Measurements from ENCODE around the gene CHRNB1. TPM values are rescaled to one million over a fixed set of nuclear protein-coding genes. Genes with fewer than 3 reads are reported as not detected.
A peak's percentile ranks its signal among the peaks of the same experiment; 100 is the strongest.

CHRNB1 gene
- total and polyA plus RNA-seq, 2 of the 8 experiments (the other 6 are each of a cell fraction or from before 2014, with no cell fraction given), result 14.1 to 28.2 TPM

DNA sequence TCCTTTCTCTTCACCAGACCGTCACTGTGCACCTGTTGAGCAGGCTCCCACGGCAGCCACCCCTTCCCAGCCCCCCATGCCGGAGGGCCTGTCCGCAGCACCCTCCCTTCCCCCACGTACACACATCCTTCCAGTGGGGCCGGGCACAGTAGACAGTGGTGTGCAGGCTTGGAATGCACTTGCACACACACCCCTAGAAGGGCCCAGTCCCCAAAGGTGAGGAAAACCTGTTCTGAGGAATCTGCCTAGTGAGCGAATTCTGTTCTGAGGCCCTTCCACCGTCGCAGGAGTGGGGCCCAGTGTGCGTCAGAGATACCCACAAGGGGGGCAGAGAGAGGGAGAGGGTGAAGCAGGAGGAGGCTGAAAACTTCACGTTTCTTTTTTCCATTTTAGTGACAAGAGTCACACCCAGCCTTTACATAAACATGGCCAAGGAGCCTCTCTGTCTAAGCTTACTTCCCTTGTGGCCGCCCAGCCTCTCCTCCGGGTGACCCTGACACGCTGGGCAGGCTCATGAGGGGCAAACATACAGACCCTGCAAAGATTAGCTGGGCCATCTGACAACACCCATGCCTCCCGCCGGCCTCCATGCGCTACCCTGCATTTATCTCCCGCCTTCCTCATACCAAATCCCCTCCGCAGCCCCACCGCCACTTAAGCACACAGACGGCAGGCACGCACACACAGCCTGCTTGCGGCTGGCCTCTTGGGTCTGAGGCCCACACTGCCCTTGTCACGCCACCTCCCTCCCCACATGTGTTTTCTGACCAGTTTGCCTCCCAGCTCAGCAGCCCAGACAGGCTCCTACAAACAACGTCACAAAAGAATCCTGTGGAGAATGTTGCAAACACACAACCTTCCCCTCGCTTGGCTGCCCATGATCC is 32.8 kb downstream of the CHRNB1 start:
- peaks cover 11% of the 10 kb centered on the region for H3K23me2 ChIP-seq (ENCODE audit: low read depth, low read length)
- peaks cover 12% of the 10 kb centered on the region for H3K79me1 ChIP-seq (ENCODE audit: low read depth, low read length)
- no peak overlapping the region for H4K5ac ChIP-seq (ENCODE audit: insufficient read length, low read depth, low read length)
- H3K4me3 ChIP-seq (ENCODE audit: extremely low read depth in 1 of 4, insufficient read depth in 2 of 4, low read depth in 3 of 4, low read length in 4 of 4), result peak overlapping the region in 3 of 4 experiments; percentile 41 to 94 (median 49); a peak in 3 of 8 replicates
- POLR2A ChIA-PET (ENCODE audit: partially characterized antibody), result interaction anchor here (0.8 to 14.3 kb wide), 10 partner anchors 8 to 116 kb away, joined by 3 to 339 read pairs (median 5); partner anchors contain the start of genes CHRNB1, FGF11, POLR2A and TMEM102
- no peak overlapping the region for H3K56ac ChIP-seq (replicated peaks; ENCODE audit: insufficient read length, low read depth, low read length)
- peak overlapping the region; percentile 1; the same call in 1 of the 2 replicates for H2AK5ac ChIP-seq (ENCODE audit: low read depth, low read length)
- H3K4me2 ChIP-seq (ENCODE audit: insufficient read depth in 1 of 2, low read depth in 2 of 2, low read length in 2 of 2), result peak overlapping the region; percentile 71 to 97; a peak in 3 of 4 replicates
- H3K9me3 ChIP-seq (ENCODE audit: insufficient read depth in 2 of 2, low read depth in 1 of 2, low read length in 1 of 2), result no peaks in the 10 kb centered on the region
- H2BK5ac ChIP-seq (ENCODE audit: low read depth, low read length), result 0 out of 2 replicates have a peak overlapping the region, but pooled peaks have one; percentile 66
- no peak overlapping the region for H4K91ac ChIP-seq (replicated peaks; ENCODE audit: insufficient read length, low read length)
- peak overlapping the region in 2 of 4 experiments; percentile 4; a peak in 2 of 7 replicates for H3K9ac ChIP-seq (replicated peaks in 1 of 4; ENCODE audit: extremely low read depth in 1 of 4, low read depth in 3 of 4, low read length in 3 of 4)
- no peak overlapping the region for H3K14ac ChIP-seq (ENCODE audit: insufficient read length)
- H2BK20ac ChIP-seq (ENCODE audit: low read length), result no peak overlapping the region
- peaks cover 2 to 20% (median 17%) of the 10 kb centered on the region in 4 experiments for H3K4me1 ChIP-seq (replicated peaks in 1 of 4; ENCODE audit: control insufficient read depth in 3 of 4, insufficient read depth in 4 of 4, low read length in 3 of 4)
- peak overlapping the region; percentile 63 for H2BK15ac ChIP-seq (ENCODE audit: low read length)
- no peaks in the 10 kb centered on the region; a peak in 1 of 7 replicates for H3K27me3 ChIP-seq (replicated peaks in 1 of 4; ENCODE audit: control insufficient read depth in 3 of 4, extremely low read depth in 1 of 4, insufficient read depth in 3 of 4, low read length in 3 of 4)
- H3K4ac ChIP-seq (replicated peaks; ENCODE audit: insufficient read length, low read depth, low read length), result no peak overlapping the region
- no peak overlapping the region for H4K8ac ChIP-seq (ENCODE audit: extremely low read depth, insufficient read depth, low read length)
- H2BK12ac ChIP-seq (ENCODE audit: low read depth, low read length), result peak overlapping the region; percentile 82; the same call in 1 of the 2 replicates
- 81% methylated on average over 26 of the region's 26 CpGs; no CpG with 5 or more reads in 1 of the 2 experiments for WGBS, 2 experiments (ENCODE audit: extremely low coverage in 1 of 2, insufficient coverage in 1 of 2, insufficient read length in 1 of 2, insufficient replicate concordance in 2 of 2, low coverage in 1 of 2, low lambda C conversion rate in 2 of 2, missing lambda C conversion rate in 1 of 2)
- DNase-seq (ENCODE audit: low read depth in 1 of 2, low spot score in 2 of 2) (no peak), FAIRE-seq (no peak)
- H3K79me2 ChIP-seq (ENCODE audit: control insufficient read depth in 1 of 2, insufficient read depth in 2 of 2, low read length in 2 of 2), result peaks cover 0 to 31% of the 10 kb centered on the region in 2 experiments; a peak in 2 of 4 replicates
- CTCF ChIA-PET (ENCODE audit: partially characterized antibody), result interaction anchor here (0.7 to 3.3 kb wide), 10 partner anchors 9 to 126 kb away, joined by 3 to 17 read pairs (median 4); partner anchors contain the start of gene TMEM102
- peaks cover 0 to 5% of the 10 kb centered on the region in 2 experiments for H4K20me1 ChIP-seq (replicated peaks in 1 of 2; ENCODE audit: control insufficient read depth in 1 of 2, insufficient read depth in 2 of 2, low read length in 2 of 2)
- no peak overlapping the region for H2BK120ac ChIP-seq (replicated peaks; ENCODE audit: low read depth, low read length)
- no peak overlapping the region for H3K18ac ChIP-seq (ENCODE audit: extremely low read depth, low read length)
- no peaks in the 10 kb centered on the region for H3K36me3 ChIP-seq (ENCODE audit: control insufficient read depth in 2 of 4, insufficient read depth in 4 of 4, low read length in 3 of 4)
- no peak overlapping the region for H3K27ac ChIP-seq (ENCODE audit: low read depth, low read length)
- H2AFZ ChIP-seq (ENCODE audit: low read length), result no peak overlapping the region
- H3K23ac ChIP-seq (ENCODE audit: insufficient read length), result no peak overlapping the region
- no peak for TF ChIP-seq FOSL1 (IDR thresholded peaks at IDR 0.05; ENCODE audit: insufficient read depth, low read depth, low read length)
- TF ChIP-seq CBX8 (IDR thresholded peaks at IDR 0.05; ENCODE audit: borderline replicate concordance, low read depth, low read length), result no peak
- TF ChIP-seq NRF1 (IDR thresholded peaks at IDR 0.05; ENCODE audit: low read depth, low read length), result no peak
- TF ChIP-seq POU5F1 (IDR thresholded peaks at IDR 0.05; ENCODE audit: low read depth, low read length), result no peak
- no peak for TF ChIP-seq HDAC6 (IDR thresholded peaks at IDR 0.05; ENCODE audit: low read depth, low read length)
- TF ChIP-seq NANOG (IDR thresholded peaks at IDR 0.05; ENCODE audit: insufficient read depth, low read depth, low read length, poor library complexity, severe bottlenecking), result no peak
- no peak for TF ChIP-seq SUZ12 (IDR thresholded peaks at IDR 0.05; ENCODE audit: low read length)
- TF ChIP-seq, protein P1, sequence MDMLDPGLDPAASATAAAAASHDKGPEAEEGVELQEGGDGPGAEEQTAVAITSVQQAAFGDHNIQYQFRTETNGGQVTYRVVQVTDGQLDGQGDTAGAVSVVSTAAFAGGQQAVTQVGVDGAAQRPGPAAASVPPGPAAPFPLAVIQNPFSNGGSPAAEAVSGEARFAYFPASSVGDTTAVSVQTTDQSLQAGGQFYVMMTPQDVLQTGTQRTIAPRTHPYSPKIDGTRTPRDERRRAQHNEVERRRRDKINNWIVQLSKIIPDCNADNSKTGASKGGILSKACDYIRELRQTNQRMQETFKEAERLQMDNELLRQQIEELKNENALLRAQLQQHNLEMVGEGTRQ (IDR thresholded peaks at IDR 0.05; ENCODE audit: low read length), result no peak
- TF ChIP-seq SIX5 (IDR thresholded peaks at IDR 0.05; ENCODE audit: low read depth, low read length), result no peak
